IMR-90 (cell line): ENCODE results near the gene SELENOM. TPM values are rescaled to one million over a fixed set of nuclear protein-coding genes. Genes with fewer than 3 reads are reported as not detected.

ENCODE experiments used
- ATAC-seq: fragments of 200-7000 bp; cut with Tn5 transposase; 2 replicates; pipeline ENCODE4 v1.9.1; 2020; ENCODE audit warnings: low read depth, mild to moderate bottlenecking, moderate library complexity
- BruUV-seq: library from RNA; stranded (reverse); fragments of 400-500 nt; replicated peaks from 2 replicates; lab custom pipeline; 2021; lab: Mats Ljungman, UMichigan
- CTCF ChIA-PET: fragments of 300-600 bp; formaldehyde crosslinking; extraction: SDS; loops from one replicate; lab custom pipeline; 2021; ENCODE audit warnings: antibody characterized with exemption; lab: Yijun Ruan, JAX
- POLR2A ChIA-PET: fragments of 300-600 bp; sonication (Branson Sonifier 250); formaldehyde crosslinking; loops from one replicate; lab custom pipeline; 2022; ENCODE audit warnings: antibody characterized with exemption; ENCODE audit not compliant: unreplicated experiment; lab: Charles Lee
- DNase-seq: peaks from one replicate; pipeline ENCODE4 v3.0.0; 2013
- H2AFZ ChIP-seq: replicated peaks from 2 replicates; pipeline ENCODE3; 2013; ENCODE audit warnings: low read length, mild to moderate bottlenecking; ENCODE audit not compliant: poor library complexity
- H2AK5ac ChIP-seq: 2 replicates; pipeline ENCODE4 v1.6.1; 2013; ENCODE audit warnings: low read depth, low read length, inconsistent platforms
- H2AK9ac ChIP-seq: replicated peaks from 2 replicates; pipeline ENCODE3; 2013; ENCODE audit warnings: mild to moderate bottlenecking, low read depth, low read length, moderate library complexity; ENCODE audit not compliant: poor library complexity
- H2BK120ac ChIP-seq: 2 replicates; pipeline ENCODE4 v1.6.1; 2013; ENCODE audit warnings: low read depth, low read length, inconsistent platforms
- H2BK15ac ChIP-seq: 3 replicates; pipeline ENCODE4 v1.6.1; 2013; ENCODE audit warnings: low read depth, low read length, inconsistent platforms
- H2BK20ac ChIP-seq: 2 replicates; pipeline ENCODE4 v1.6.1; 2013; ENCODE audit warnings: low read depth, mild to moderate bottlenecking, inconsistent platforms, low read length, moderate library complexity
- H2BK5ac ChIP-seq: 2 replicates; pipeline ENCODE4 v1.6.1; 2013; ENCODE audit warnings: mild to moderate bottlenecking, low read depth, low read length, inconsistent platforms; ENCODE audit not compliant: poor library complexity, severe bottlenecking
- H3K14ac ChIP-seq: replicated peaks from 2 replicates; pipeline ENCODE4 v1.6.1; 2013; ENCODE audit warnings: low read depth, low read length, inconsistent platforms
- H3K18ac ChIP-seq: 2 replicates; pipeline ENCODE4 v1.6.1; 2013; ENCODE audit warnings: low read depth, low read length, control low read depth
- H3K23ac ChIP-seq: 2 replicates; pipeline ENCODE4 v1.6.1; 2013; ENCODE audit warnings: low read depth, low read length, inconsistent platforms
- H3K27ac ChIP-seq: 2 replicates; pipeline ENCODE4 v1.5.1; 2013; ENCODE audit warnings: mild to moderate bottlenecking, control low read depth, low read length; ENCODE audit not compliant: insufficient read depth
- H3K27me3 ChIP-seq: 2 replicates; pipeline ENCODE4 v1.6.1; 2013; ENCODE audit warnings: low read length; ENCODE audit not compliant: control insufficient read depth, insufficient read depth
- H3K36me3 ChIP-seq: 2 replicates; pipeline ENCODE4 v1.6.1; 2013; ENCODE audit warnings: low read length, mixed read lengths; ENCODE audit not compliant: control insufficient read depth, insufficient read depth
- H3K4ac ChIP-seq: 2 replicates; pipeline ENCODE4 v1.6.1; 2013; ENCODE audit warnings: low read depth, low read length, inconsistent platforms
- H3K4me1 ChIP-seq: 2 replicates; pipeline ENCODE4 v1.6.1; 2013; ENCODE audit warnings: low read length, mixed read lengths; ENCODE audit not compliant: control insufficient read depth, insufficient read depth
- H3K4me2 ChIP-seq: 2 replicates; pipeline ENCODE4 v1.6.1; 2013; ENCODE audit warnings: low read depth, mild to moderate bottlenecking, control low read depth, low read length, moderate library complexity
- H3K4me3 ChIP-seq: 2 replicates; pipeline ENCODE4 v1.5.1; 2013; ENCODE audit warnings: low read depth, mild to moderate bottlenecking, control low read depth, low read length, moderate library complexity; ENCODE audit not compliant: insufficient read depth
- H3K56ac ChIP-seq: 2 replicates; pipeline ENCODE4 v1.6.1; 2013; ENCODE audit warnings: low read length, inconsistent platforms; ENCODE audit not compliant: insufficient read depth; ENCODE audit errors: extremely low read depth
- H3K79me1 ChIP-seq, 2 experiments: 2 replicates each; pipeline ENCODE4 v1.6.1; 2013; ENCODE audit warnings: low read length in 2 of 2, inconsistent platforms in 1 of 2, low read depth in 1 of 2
- H3K9ac ChIP-seq: 2 replicates; pipeline ENCODE4 v1.6.1; 2013; ENCODE audit warnings: low read depth, low read length, control low read depth
- H3K9me1 ChIP-seq: 2 replicates; pipeline ENCODE4 v1.6.1; 2013; ENCODE audit warnings: low read length, inconsistent platforms; ENCODE audit not compliant: insufficient read depth
- H3K9me3 ChIP-seq: 2 replicates; pipeline ENCODE4 v1.6.1; 2013; ENCODE audit warnings: low read length; ENCODE audit not compliant: control insufficient read depth, insufficient read depth
- H4K20me1 ChIP-seq: 2 replicates; pipeline ENCODE4 v1.6.1; 2013; ENCODE audit warnings: low read length, inconsistent platforms; ENCODE audit not compliant: insufficient read depth
- H4K5ac ChIP-seq: 2 replicates; pipeline ENCODE4 v1.6.1; 2013; ENCODE audit warnings: mild to moderate bottlenecking, low read depth, low read length, control low read depth
- H4K8ac ChIP-seq, 2 experiments: 2 replicates each; pipeline ENCODE4 v1.6.1; 2013; ENCODE audit warnings: low read depth in 2 of 2, low read length in 2 of 2, control low read depth in 1 of 2, inconsistent platforms in 1 of 2
- H4K91ac ChIP-seq: 2 replicates; pipeline ENCODE4 v1.6.1; 2013; ENCODE audit warnings: low read depth, low read length, inconsistent platforms; ENCODE audit not compliant: insufficient read depth
- BHLHE40 ChIP-seq: fragments of 150-350 bp; IDR thresholded peaks from 2 replicates; pipeline ENCODE4 v1.6.1; 2016; ENCODE audit warnings: mild to moderate bottlenecking, low read depth, low read length
- CHD1 ChIP-seq: IDR thresholded peaks from 2 replicates; pipeline ENCODE4 v1.6.1; 2012; ENCODE audit warnings: low read depth, low read length, improper control_type of control experiment
- NFE2L2 ChIP-seq: fragments of 150-350 bp; IDR thresholded peaks from 2 replicates; pipeline ENCODE4 v1.6.1; 2016; ENCODE audit warnings: low read depth, mild to moderate bottlenecking, low read length
- POLR2A ChIP-seq: IDR thresholded peaks from 2 replicates; pipeline ENCODE4 v1.6.1; 2012; ENCODE audit warnings: mild to moderate bottlenecking, low read depth, low read length
- RFX5 ChIP-seq: IDR thresholded peaks from 2 replicates; pipeline ENCODE4 v1.8.0; 2012; ENCODE audit warnings: low read depth, mild to moderate bottlenecking, low read length, moderate library complexity
- SMC3 ChIP-seq: fragments of 150-350 bp; IDR thresholded peaks from 2 replicates; pipeline ENCODE4 v1.6.1; 2016; ENCODE audit warnings: low read depth, mild to moderate bottlenecking, antibody characterized with exemption, low read length, moderate library complexity
- WGBS, 2 experiments: methylation state at CpG; one replicate each; pipeline versions ENCODE4 v1.1.5 to v1.1.7; 2013; ENCODE audit warnings: missing lambda C conversion rate in 2 of 2; ENCODE audit not compliant: insufficient read length in 1 of 2; ENCODE audit errors: extremely low coverage in 2 of 2; 5-methylcytosine and 5-hydroxymethylcytosine counted together
- dilution Hi-C: fragments of 300-500 bp; cut with HindIII; formaldehyde crosslinking; loops from one replicate; pipeline ENCODE4 v1.14.3; 2018; ENCODE audit warnings: low sequenced_read_pairs; ENCODE audit not compliant: unreplicated experiment
- in situ Hi-C: fragments of 300-500 bp; cut with MboI; formaldehyde crosslinking; loops from 3 replicates; pipeline ENCODE4 v1.14.3; 2019; ENCODE audit warnings: low sequenced_read_pairs, inconsistent platforms, mixed read lengths
- intact Hi-C: fragments of 100-400 bp; cut with micrococcal nuclease; formaldehyde crosslinking; loops from 2 replicates; pipeline ENCODE4 v1.10.0; 2022
- polyA plus RNA-seq, 3 experiments: library from polyadenylated mRNA; depleted of rRNA; stranded (reverse); fragments of >200 nt; gene quantifications; 2 replicates each; pipeline ENCODE4 v1.2.3, GENCODE V29; 2012; ENCODE audit warnings: low replicate concordance in 1 of 3
- total RNA-seq: library from RNA; depleted of rRNA; stranded (reverse); fragments of >200 nt; gene quantifications from 2 replicates; pipeline ENCODE4 v1.2.3, GENCODE V29; 2012

Gene SELENOM
- total and polyA plus RNA-seq, 2 of the 4 experiments (the other 2 are of a cell fraction) = 46.2 to 270 TPM

DNA sequence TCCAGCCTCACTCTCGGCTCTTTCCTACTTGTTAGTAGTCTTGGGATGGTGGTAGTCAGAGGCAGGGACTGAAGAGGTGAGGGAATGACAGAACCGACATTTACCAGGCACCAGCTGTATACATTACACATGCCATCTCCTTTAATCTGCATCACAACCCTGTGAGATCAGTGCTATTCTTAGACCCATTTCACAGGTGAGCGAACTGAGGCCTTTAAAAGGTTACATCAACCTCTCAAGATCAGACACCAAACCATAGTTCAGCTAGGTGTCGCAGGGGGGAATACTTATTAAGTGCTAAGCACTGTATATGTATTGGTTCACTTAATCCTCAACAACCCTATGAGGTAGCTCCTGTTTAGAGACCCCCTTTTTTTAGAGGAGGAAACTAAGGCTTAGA lies 27.3 kb upstream of the SELENOM start:
- Histone ChIP-seq H2BK120ac (no peak overlapping the region), H3K56ac (no peak overlapping the region), H2AFZ (no peak overlapping the region), H3K4ac (no peak overlapping the region), H2AK9ac (no peak overlapping the region), H3K18ac (no peak overlapping the region), H4K8ac (no peak overlapping the region), H2AK5ac (no peak overlapping the region), H3K36me3 (no peaks in the 10 kb centered on the region), H3K9ac (no peak overlapping the region), H4K20me1 (no peaks in the 10 kb centered on the region), H3K9me3 (no peaks in the 10 kb centered on the region), H3K27me3 (peaks cover 16% of the 10 kb centered on the region), H3K23ac (no peak overlapping the region), H3K4me3 (no peak overlapping the region), H4K91ac (no peak overlapping the region), H3K4me1 (no peaks in the 10 kb centered on the region), H3K27ac (no peak overlapping the region), H3K79me1 (no peaks in the 10 kb centered on the region), H2BK15ac (no peak overlapping the region), H3K4me2 (no peak overlapping the region), H3K9me1 (no peaks in the 10 kb centered on the region), H4K5ac (no peak overlapping the region), H3K14ac (no peak overlapping the region), H2BK20ac (no peak overlapping the region), H2BK5ac (no peak overlapping the region)
- no peak for ATAC-seq
- no CpG with 5 or more reads among the region's 4 CpGs for whole genome bisulfite sequencing, 2 experiments
- BruUV-seq = no TSS peak
- dilution Hi-C loops = no loop called here
- ChIA-PET CTCF (no interaction called here), POLR2A (no interaction called here)
- TF ChIP-seq CHD1 (no peak), RFX5 (no peak), BHLHE40 (no peak), SMC3 (no peak), POLR2A (no peak), NFE2L2 (no peak)
- no peak for DNase-seq
- intact Hi-C loops = no loop called here
- in situ Hi-C loops = no loop called here
